Measurements from ENCODE around the gene ADTRP.

The ADTRP gene

DNA sequence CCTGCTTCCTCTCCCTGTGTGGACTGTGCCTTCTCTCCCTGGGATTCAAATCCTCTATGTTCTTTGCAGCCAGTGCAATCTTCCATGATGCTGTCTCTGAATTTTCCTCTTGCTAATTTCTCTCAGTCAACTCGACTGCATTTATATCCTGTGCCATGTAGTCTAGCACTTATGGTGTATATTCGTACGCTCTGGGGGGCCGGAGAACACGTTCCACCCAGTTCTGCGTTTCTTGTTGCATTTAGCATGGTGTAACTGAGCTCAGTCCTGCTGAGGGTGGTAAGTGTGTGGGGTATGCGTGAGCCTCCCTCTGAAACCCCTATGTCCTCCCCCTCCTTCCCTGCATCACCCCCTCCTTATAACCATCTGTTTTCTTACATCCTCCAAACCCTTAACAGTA lies 42.0 kb downstream of the ADTRP start:
- Histone ChIP-seq H3K27me3 (ENCODE audit: insufficient read depth, low read depth) (no peaks in the 10 kb centered on the region), H2AFZ (ENCODE audit: low read depth) (no peak overlapping the region), H3K27ac (no peak overlapping the region), H4K20me1 (ENCODE audit: insufficient read depth) (no peaks in the 10 kb centered on the region), H3K4me2 (no peak overlapping the region), H3K36me3 (ENCODE audit: insufficient read depth) (no peaks in the 10 kb centered on the region), H3K9ac (no peak overlapping the region), H3K79me2 (ENCODE audit: insufficient read depth, low read depth) (no peaks in the 10 kb centered on the region), H3K4me3 (IDR thresholded peaks at IDR 0.05; ENCODE audit: insufficient read depth, low read depth, low read length) (no peak overlapping the region), H3K4me1 (ENCODE audit: low read depth, poor library complexity, severe bottlenecking) (peaks cover 43% of the 10 kb centered on the region)
- TF ChIP-seq, protein P1, sequence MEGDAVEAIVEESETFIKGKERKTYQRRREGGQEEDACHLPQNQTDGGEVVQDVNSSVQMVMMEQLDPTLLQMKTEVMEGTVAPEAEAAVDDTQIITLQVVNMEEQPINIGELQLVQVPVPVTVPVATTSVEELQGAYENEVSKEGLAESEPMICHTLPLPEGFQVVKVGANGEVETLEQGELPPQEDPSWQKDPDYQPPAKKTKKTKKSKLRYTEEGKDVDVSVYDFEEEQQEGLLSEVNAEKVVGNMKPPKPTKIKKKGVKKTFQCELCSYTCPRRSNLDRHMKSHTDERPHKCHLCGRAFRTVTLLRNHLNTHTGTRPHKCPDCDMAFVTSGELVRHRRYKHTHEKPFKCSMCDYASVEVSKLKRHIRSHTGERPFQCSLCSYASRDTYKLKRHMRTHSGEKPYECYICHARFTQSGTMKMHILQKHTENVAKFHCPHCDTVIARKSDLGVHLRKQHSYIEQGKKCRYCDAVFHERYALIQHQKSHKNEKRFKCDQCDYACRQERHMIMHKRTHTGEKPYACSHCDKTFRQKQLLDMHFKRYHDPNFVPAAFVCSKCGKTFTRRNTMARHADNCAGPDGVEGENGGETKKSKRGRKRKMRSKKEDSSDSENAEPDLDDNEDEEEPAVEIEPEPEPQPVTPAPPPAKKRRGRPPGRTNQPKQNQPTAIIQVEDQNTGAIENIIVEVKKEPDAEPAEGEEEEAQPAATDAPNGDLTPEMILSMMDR (conservative IDR thresholded peaks at IDR 0.05; ENCODE audit: low read depth, low read length), result no peak

DNA sequence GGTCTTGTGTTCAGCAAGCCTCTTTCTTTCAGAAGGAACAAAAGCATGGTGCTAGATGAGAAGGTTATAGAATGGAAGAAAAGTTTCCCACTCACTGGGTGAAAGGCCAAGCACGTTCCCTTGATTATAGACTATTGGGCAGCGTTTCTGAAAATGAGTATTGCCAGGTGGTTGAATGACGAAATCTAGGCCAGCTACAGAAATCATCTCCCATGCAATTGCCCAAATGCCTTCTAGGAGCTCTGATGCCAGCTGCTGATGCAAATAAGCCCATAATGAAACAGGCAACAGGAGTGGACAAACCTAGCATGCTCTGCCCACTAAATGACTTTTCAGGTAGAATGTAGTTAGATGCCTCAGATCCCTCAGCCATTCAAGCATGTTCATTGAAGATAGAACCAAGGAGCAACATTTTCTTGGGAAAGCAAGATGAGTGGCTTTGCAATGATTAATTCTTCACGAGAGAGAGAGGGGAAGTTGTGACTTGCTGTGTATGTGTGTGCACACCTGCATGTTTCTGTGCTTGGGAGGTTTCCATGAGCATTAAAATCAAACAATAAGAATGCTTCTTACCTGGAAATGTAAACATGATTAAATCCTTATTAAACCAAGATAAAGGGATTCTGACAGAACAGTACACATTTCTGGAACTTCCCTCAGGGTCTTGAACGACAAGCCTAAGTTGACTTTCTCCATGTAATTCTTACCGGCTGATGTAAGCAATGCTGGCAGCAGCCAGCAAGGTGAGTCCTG lies 43.6 kb downstream of the ADTRP start:
- H2AFZ ChIP-seq (ENCODE audit: low read depth), result no peak overlapping the region
- peak overlapping the region; percentile 98; the same call in 1 of the 2 replicates for H3K27ac ChIP-seq
- no peaks in the 10 kb centered on the region for H4K20me1 ChIP-seq (ENCODE audit: insufficient read depth)
- no peaks in the 10 kb centered on the region for H3K36me3 ChIP-seq (ENCODE audit: insufficient read depth)
- peaks cover 58% of the 10 kb centered on the region for H3K4me1 ChIP-seq (ENCODE audit: low read depth, poor library complexity, severe bottlenecking)
- no peaks in the 10 kb centered on the region for H3K27me3 ChIP-seq (ENCODE audit: insufficient read depth, low read depth)
- H3K4me3 ChIP-seq (IDR thresholded peaks at IDR 0.05; ENCODE audit: insufficient read depth, low read depth, low read length), result no peak overlapping the region
- no peak overlapping the region; the same call in 1 of the 2 replicates for H3K9ac ChIP-seq
- peak overlapping the region; percentile 37 for H3K4me2 ChIP-seq
- TF ChIP-seq, protein P1 (conservative IDR thresholded peaks at IDR 0.05; ENCODE audit: low read depth, low read length), result no peak
- H3K79me2 ChIP-seq (ENCODE audit: insufficient read depth, low read depth), result no peaks in the 10 kb centered on the region

DNA sequence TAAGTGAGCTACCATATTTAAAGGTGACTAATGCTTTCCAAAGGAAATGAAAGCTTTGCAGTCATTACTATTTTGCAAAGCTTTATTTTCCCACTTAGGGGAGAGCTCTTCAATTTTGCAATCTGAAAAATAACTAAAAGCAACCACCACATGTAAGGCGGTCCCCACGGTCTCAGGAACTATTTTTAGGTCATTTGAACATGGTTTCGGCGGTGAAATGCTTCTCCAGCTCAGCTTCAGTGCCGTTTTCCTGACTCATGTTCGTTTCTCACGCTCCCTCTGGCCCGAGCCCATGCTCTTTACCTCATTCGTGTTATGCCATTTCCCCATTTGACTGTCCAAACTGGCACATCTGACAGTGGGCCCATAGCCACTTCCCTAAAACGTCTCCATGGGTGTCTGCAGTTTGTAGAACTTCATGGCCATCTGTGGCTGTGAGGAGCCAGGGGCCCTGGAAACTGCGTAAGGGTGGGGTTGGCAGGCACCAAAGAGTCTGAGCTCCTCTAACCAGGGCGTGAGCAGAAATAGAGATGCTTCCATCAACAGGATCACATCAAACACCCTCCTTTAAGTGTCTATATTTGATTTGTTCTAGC lies 46.5 kb downstream of the ADTRP start:
- Histone ChIP-seq H3K4me3 (IDR thresholded peaks at IDR 0.05; ENCODE audit: insufficient read depth, low read depth, low read length) (no peak overlapping the region), H3K27me3 (ENCODE audit: insufficient read depth, low read depth) (no peaks in the 10 kb centered on the region), H3K36me3 (ENCODE audit: insufficient read depth) (no peaks in the 10 kb centered on the region), H3K4me1 (ENCODE audit: low read depth, poor library complexity, severe bottlenecking) (peaks cover 86% of the 10 kb centered on the region), H4K20me1 (ENCODE audit: insufficient read depth) (no peaks in the 10 kb centered on the region), H3K9ac (peak overlapping the region; percentile 77), H3K79me2 (ENCODE audit: insufficient read depth, low read depth) (no peaks in the 10 kb centered on the region), H3K4me2 (peak overlapping the region; percentile 71), H2AFZ (ENCODE audit: low read depth) (peak overlapping the region; percentile 44), H3K27ac (peak overlapping the region; percentile 98)
- TF ChIP-seq, protein P1 (conservative IDR thresholded peaks at IDR 0.05; ENCODE audit: low read depth, low read length), result no peak

DNA sequence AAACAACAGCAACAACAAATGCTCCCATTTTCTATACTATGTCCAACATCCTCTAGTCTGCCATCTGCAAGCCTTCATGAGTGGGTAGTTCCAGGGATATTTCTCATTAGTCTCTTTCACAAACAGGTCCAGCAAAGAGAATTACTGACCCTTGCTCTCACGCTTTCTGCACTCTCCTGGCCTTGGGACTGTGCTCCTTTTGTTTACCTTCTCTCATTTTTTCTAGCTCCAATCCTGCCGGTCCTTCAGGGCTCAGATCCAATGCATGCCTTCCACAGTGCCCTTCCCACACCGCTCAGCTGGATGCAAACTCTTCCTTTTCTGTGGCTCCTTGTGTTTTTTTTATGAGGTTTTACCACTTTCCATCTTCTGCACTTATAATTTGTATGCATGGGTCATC lies 47.2 kb downstream of the ADTRP start:
- TF ChIP-seq, protein P1 (conservative IDR thresholded peaks at IDR 0.05; ENCODE audit: low read depth, low read length), result no peak
- Histone ChIP-seq H3K4me2 (peak overlapping the region; percentile 71), H3K79me2 (ENCODE audit: insufficient read depth, low read depth) (no peaks in the 10 kb centered on the region), H3K36me3 (ENCODE audit: insufficient read depth) (no peaks in the 10 kb centered on the region), H4K20me1 (ENCODE audit: insufficient read depth) (no peaks in the 10 kb centered on the region), H3K4me3 (IDR thresholded peaks at IDR 0.05; ENCODE audit: insufficient read depth, low read depth, low read length) (no peak overlapping the region), H3K4me1 (ENCODE audit: low read depth, poor library complexity, severe bottlenecking) (peaks cover 88% of the 10 kb centered on the region), H2AFZ (ENCODE audit: low read depth) (no peak overlapping the region; the same call in 1 of the 2 replicates), H3K27ac (peak overlapping the region; percentile 98), H3K9ac (peak overlapping the region; percentile 77), H3K27me3 (ENCODE audit: insufficient read depth, low read depth) (no peaks in the 10 kb centered on the region)

Data from KMS-11 (cell line).